ENCODE results near the gene ABCG2.

Gene ABCG2

GRCh38 chr4:88158489-88159228 is at the start of gene ABCG2:
Gene ABCG2 (minus strand): TSS chr4:88158639. CDS start chr4:88139995, 18,644 bp downstream.
- peak within 1 kb of the TSS; percentile 45 for H3K4me3 ChIP-seq (ENCODE audit: low read depth, low read length)

- H3K4me3 ChIP-seq (ENCODE audit: low read depth, low read length) = no peak overlapping the region
These were observed 49.7 kb upstream of the ABCG2 start for GRCh38 chr4:88208156-88208555.

DNA sequence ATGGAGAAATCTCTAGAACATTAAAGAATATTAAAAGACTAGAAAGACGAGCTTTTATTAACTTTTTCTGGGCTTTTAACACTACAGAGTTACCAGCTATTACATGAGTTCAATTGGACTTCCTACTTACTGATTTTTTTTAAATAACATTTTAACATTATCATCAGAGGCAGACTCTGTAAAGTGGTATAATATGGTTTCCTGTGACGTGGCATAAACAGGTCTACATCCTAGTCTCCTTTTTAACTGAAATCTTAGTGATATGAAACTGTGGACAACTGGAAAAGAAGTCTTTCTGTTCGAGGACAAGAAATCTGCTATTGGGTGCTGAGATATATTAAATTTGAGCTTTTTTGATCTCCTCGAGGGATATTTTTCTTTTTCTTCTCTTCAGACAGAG is 48.7 kb upstream of the ABCG2 start:
- H3K4me3 ChIP-seq (ENCODE audit: low read depth, low read length) = no peak overlapping the region

DNA sequence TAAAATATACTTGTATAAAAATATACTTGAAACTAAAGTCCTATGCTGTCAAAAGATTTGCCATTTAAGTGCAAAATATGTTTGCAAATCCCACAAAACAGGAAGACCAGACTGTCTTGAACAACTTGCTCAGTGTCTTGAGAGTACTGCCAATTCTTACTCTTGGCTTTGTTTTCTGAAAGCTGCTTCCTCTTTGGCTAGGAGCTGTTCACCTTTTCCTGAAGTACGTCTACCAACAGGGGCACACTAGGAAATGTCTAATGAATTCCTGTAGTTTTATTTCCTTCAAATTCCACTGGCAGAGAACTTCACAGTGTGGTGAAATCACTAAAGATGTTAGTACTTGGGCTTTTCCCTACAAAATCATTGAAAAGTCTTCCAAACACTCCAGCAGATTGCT is 46.4 kb upstream of the ABCG2 start:
- no peak overlapping the region for H3K4me3 ChIP-seq (ENCODE audit: low read depth, low read length)

- H3K4me3 ChIP-seq (ENCODE audit: low read depth, low read length) = no peak overlapping the region
These were observed 44.0 kb upstream of the ABCG2 start for GRCh38 chr4:88202443-88202842.

DNA sequence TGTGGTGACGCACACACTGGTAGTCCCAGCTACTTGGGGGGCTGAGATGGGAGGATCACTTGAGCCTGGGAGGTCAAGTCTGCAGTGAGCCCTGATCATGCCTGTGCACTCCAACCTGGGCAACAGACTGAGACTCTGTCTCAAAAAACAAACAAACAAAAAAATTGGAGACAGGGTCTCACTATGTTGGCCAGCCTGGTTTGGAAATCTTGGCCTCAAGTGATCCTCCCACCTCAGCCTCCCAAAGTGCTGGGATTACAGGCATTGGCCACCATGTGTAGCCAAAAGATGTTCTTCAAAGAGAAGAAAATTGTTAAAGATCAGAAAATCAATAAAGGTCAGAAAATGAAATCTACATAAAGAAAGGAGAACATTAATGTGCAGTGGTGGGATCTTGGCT is 41.7 kb upstream of the ABCG2 start:
- no peak overlapping the region for H3K4me3 ChIP-seq (ENCODE audit: low read depth, low read length)

DNA sequence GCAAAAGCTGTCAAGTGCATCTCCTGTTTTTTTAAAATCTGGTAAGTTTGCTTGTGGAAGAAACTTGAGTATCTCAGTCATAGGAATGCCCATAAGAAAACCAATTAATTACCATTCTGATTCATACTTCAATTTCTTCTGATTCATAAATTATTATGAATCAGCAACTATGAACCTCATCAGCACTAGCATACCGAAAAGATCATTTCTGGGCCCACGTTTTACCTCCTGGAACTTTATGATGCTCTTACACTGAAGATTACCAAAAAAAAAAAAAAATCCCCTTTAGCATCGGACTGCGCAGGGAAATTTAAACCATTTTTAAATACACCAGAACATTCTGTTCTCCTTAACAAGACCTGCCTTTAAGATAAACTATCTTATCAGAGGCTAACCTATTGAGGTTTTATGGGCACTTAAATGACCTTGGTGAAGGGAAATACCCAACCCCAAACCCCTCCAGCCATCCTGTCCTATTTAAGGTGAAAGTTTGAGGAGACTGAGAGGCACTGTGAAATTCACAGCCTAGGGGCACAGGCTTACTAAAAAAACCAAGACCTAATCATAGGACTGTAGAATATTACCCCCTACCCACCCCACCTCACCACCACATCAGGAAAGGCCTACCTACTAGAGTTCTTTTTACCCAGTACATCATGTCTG is 38.2 kb upstream of the ABCG2 start:
- no peak overlapping the region for H3K4me3 ChIP-seq (ENCODE audit: low read depth, low read length)

DNA sequence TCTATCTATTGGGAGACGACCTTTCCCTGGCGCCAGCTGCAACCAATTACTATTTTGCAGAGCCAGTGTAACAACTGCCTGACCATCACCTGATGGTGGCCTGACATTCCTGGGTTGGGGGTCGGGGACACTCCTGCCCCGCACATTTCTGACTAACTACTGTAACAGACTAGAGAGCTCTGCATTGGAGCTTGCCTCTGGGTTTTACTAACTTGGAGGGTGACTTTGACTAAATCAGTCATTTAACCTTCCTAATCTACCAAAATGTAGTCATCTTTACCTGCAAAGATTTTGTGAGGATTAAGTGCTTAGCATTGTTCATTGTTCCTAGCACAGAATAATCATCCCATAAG is 37.5 kb upstream of the ABCG2 start:
- H3K4me3 ChIP-seq (ENCODE audit: low read depth, low read length) = no peak overlapping the region

- no peak overlapping the region for H3K4me3 ChIP-seq (ENCODE audit: low read depth, low read length)
These were observed 37.0 kb upstream of the ABCG2 start for GRCh38 chr4:88195328-88196012.

- H3K4me3 ChIP-seq (ENCODE audit: low read depth, low read length) = no peak overlapping the region
These were observed 33.0 kb upstream of the ABCG2 start for GRCh38 chr4:88191404-88191803.

DNA sequence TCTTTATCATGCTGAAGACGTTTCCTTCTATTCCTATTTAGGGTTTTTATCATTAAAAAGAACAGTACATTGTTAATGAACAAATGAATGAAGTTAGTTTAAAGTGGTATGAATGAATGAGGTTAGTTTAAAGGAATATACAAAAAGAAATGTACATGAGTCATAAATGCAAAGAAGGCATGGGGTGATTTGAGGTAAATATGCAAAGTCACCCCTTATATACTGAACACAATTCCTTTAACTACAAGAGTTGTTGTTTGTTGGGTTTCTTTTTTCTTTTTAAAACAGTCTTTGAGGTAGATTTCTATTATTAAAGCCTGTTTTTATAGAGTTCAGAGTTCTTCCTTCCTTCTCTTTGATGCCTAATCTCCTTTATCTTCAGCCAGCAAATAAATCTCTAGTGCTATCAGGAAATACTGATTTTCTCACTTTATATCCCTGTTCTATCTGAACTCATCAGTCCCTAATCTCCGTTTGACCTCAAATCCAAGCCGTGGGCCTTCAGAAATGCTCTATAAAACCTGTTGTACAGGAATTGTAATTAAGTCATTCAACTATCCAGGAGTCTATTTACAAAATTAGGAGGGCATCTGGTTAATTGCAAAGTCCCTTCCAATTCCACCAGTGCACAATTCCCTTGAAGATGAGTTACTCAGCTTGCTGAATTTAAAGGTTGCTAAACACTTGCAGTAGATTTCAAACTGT is 31.6 kb upstream of the ABCG2 start:
- no peak overlapping the region for H3K4me3 ChIP-seq (ENCODE audit: low read depth, low read length)

- no peak overlapping the region for H3K4me3 ChIP-seq (ENCODE audit: low read depth, low read length)
These were observed 30.9 kb upstream of the ABCG2 start for GRCh38 chr4:88189418-88189738.

GRCh38 chr4:88188738-88189417 is 30.4 kb upstream of the ABCG2 start:
- H3K4me3 ChIP-seq (ENCODE audit: low read depth, low read length) = no peak overlapping the region

DNA sequence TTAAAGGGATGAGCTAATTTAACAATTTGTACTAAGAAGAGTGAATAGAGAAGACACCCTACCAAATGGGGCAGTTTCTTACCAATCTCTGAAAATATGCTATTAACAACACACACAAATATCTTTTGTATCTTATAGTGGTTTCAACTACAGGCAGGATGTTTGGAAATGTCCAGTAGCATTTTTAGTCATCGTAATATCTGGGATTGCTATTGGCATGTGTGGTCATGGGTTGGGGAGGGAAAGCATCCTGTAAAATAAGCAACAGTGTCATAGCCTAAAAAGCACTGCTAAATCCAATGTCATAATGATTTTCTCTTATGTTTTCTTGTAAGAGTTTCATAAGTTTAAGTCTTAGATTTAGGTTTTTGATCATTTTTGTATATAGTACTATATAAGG is 29.3 kb upstream of the ABCG2 start:
- H3K4me3 ChIP-seq (ENCODE audit: low read depth, low read length) = no peak overlapping the region

DNA sequence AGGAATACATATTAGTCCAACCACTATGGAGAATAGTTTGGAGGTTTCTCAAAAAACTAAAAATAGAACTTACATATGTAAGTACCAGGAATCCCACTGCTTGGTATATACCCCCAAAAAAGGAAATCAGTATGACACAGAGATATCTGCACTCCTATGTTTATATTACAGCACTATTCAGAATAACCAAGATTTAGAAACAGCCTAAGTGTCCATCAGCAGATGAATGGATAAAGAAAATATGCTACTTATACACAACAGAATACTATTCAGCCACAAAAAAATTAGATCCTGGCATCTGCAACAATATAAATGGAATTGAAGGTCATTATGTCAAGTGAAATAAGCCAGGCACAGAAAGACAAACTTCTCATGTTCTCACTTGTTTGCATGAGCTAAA is 27.5 kb upstream of the ABCG2 start:
- no peak overlapping the region for H3K4me3 ChIP-seq (ENCODE audit: low read depth, low read length)

GRCh38 chr4:88179261-88179660 is 20.8 kb upstream of the ABCG2 start:
- H3K4me3 ChIP-seq (ENCODE audit: low read depth, low read length) = no peak overlapping the region

DNA sequence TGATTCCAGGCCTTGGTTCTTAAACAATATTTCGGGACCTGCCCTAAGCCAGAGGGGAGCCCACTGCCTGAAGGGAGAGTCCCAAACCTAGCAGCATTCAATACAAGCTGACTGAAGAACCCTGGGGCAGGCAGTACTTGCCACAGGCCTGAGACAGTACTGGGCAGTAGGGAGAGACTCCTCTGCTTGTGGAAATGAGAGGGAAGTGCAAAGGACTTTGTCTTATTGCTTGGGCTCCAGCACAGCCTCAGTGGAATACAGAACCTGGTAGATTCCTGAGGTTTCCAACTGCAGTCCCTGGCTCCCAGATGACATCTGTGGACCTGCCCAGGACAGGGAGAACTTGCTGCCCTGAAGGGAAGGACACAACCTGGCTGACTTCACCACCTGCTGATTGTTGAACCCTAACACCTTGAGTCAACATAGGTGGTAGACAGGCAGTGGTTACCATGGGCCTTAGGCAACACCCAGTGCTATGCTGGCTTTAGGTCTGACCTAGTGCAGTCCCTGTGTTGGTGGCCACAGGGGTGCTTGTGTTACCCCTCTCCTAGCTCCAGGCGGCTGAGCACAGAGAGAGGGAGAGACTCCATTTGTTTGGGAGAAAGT is 20.3 kb upstream of the ABCG2 start:
- no peak overlapping the region for H3K4me3 ChIP-seq (ENCODE audit: low read depth, low read length)

- H3K4me3 ChIP-seq (ENCODE audit: low read depth, low read length) = no peak overlapping the region
These were observed 19.7 kb upstream of the ABCG2 start for GRCh38 chr4:88177983-88178625.

DNA sequence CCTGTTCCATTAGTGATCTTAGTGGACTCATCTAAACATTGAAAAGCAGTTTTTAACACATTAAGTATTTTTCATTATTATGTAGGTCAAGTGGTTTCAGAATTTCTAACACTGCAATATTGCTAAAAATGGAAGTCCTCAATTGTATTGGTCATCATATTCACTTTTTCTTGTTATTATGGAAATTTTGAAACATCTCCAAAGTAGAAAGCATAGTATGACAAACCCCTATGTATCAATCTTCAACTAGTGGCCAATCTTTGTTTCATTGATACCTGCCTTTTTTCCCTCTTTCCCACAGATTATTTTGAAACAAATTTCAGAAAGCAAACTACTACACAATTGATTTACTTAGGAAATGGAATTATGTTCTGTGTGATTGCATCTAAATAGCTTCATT is 14.5 kb upstream of the ABCG2 start:
- no peak overlapping the region for H3K4me3 ChIP-seq (ENCODE audit: low read depth, low read length)

DNA sequence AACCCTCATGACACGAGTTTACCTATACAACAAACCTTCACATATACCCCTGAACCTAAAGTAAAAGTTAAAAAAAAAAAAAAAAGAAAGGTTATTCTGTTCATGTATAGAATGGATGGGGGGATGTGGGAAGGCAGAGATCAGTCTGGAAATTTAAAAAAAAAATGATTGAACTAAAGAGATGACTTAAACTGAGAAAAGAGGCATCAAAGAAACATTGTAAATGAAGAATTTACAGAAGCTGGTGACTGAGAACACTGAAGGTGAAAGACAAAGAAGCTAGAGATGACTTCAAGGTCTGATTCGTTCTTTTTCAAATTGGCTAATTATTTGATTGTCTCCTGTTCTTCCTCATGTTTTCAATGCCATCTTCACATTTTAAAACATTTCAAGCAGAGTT is 12.8 kb upstream of the ABCG2 start:
- H3K4me3 ChIP-seq (ENCODE audit: low read depth, low read length) = no peak overlapping the region
